ENCODE data around the gene EPHB1.

The EPHB1 gene

GRCh38 chr3:134815519-134815918 lies 20.5 kb downstream of the EPHB1 start:
- DNase-seq (ENCODE audit: low read depth, low spot score): no peak
- TF ChIP-seq, protein P1, sequence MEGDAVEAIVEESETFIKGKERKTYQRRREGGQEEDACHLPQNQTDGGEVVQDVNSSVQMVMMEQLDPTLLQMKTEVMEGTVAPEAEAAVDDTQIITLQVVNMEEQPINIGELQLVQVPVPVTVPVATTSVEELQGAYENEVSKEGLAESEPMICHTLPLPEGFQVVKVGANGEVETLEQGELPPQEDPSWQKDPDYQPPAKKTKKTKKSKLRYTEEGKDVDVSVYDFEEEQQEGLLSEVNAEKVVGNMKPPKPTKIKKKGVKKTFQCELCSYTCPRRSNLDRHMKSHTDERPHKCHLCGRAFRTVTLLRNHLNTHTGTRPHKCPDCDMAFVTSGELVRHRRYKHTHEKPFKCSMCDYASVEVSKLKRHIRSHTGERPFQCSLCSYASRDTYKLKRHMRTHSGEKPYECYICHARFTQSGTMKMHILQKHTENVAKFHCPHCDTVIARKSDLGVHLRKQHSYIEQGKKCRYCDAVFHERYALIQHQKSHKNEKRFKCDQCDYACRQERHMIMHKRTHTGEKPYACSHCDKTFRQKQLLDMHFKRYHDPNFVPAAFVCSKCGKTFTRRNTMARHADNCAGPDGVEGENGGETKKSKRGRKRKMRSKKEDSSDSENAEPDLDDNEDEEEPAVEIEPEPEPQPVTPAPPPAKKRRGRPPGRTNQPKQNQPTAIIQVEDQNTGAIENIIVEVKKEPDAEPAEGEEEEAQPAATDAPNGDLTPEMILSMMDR (IDR thresholded peaks at IDR 0.05; ENCODE audit: insufficient read depth, low read length, missing control alignments): no peak
- no peak overlapping the region for H3K4me3 ChIP-seq (ENCODE audit: low read depth, low read length)
- ChIA-PET POLR2A (no interaction called here), CTCF (no interaction called here)

DNA sequence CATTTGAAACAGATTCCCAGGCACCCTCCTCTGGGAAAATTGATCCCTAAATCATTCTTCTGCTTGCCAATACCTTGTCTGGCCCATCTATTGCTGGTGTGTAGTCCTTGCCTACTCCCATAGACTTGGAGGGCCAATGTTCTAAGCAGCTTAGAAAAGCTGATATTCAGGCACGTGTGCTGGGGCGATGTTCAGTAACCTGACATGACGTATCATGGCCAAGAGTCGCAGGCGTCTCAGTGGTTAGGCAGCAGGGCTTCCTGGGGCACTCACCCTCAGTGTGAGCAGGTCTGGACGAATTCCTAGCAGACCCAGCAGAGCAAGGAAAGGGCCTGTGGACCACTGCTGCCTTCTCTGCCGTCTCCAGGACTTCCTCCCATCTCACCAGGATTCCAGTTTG lies 21.6 kb downstream of the EPHB1 start:
- TF ChIP-seq, protein P1 (IDR thresholded peaks at IDR 0.05; ENCODE audit: insufficient read depth, low read length, missing control alignments): no peak
- CTCF ChIA-PET: interaction anchor here (1.2 kb wide), 1 partner anchor 22 kb away, joined by 3 read pairs; the partner anchor contains the start of gene EPHB1
- POLR2A ChIA-PET: no interaction called here

DNA sequence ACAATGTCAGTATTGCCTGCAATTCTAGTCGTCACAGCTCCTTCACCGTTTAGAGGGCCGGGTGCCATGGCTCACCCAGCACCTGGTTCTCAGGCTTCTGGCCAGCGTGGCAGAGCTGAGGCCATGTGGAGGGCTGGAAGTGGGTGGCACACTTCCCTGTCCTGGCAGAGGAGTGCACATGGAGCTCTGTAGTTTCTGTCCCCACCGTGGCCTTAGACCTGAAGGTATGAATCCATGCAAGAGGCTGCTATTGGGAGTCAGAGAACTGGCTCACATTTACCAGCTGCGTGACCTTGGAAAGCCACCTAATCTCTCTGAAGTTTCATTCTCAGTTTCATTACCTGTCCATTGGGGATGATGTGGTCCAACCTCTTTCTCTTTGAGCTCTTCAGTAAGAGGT lies 22.2 kb downstream of the EPHB1 start:
- ChIA-PET CTCF (interaction anchor here (1.2 kb wide), 1 partner anchor 22 kb away, joined by 3 read pairs; the partner anchor contains the start of gene EPHB1), POLR2A (no interaction called here)
- TF ChIP-seq, protein P1 (IDR thresholded peaks at IDR 0.05; ENCODE audit: insufficient read depth, low read length, missing control alignments): no peak

More for the DNA sequence above, 21.6 kb downstream of the EPHB1 start:
- DNase-seq (ENCODE audit: low read depth, low spot score): no peak
- H3K4me3 ChIP-seq (ENCODE audit: low read depth, low read length): no peak overlapping the region

DNA sequence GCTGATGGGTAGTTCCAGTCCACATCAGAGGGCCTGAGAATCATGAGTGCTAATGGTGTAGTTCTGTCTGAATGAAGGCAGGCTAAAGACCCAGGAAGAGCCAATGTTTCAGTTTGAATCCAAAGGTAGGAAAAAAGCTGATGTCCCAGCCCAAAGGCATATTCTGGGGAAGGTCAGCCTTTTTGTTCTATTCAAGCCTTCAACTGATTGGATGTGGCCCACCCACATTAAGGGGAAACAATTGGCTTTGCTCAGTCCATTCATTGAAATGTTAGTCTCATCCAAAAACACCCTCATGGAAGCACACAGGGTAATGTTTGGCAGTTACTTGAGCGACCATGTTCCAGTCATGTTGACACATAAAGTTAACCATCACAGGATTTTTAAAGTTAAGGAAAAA lies 25.9 kb downstream of the EPHB1 start:
- POLR2A ChIA-PET: no interaction called here
- no peak for DNase-seq (ENCODE audit: low read depth, low spot score)
- CTCF ChIA-PET: no interaction called here
- no peak overlapping the region for H3K4me3 ChIP-seq (ENCODE audit: low read depth, low read length)
- TF ChIP-seq, protein P1 (IDR thresholded peaks at IDR 0.05; ENCODE audit: insufficient read depth, low read length, missing control alignments): no peak

More for the DNA sequence above, 22.2 kb downstream of the EPHB1 start:
- DNase-seq (ENCODE audit: low read depth, low spot score): no peak
- no peak overlapping the region for H3K4me3 ChIP-seq (ENCODE audit: low read depth, low read length)

GRCh38 chr3:134822090-134822489 lies 27.0 kb downstream of the EPHB1 start:
- CTCF ChIA-PET: no interaction called here
- H3K4me3 ChIP-seq (ENCODE audit: low read depth, low read length): no peak overlapping the region
- TF ChIP-seq, protein P1 (IDR thresholded peaks at IDR 0.05; ENCODE audit: insufficient read depth, low read length, missing control alignments): no peak
- POLR2A ChIA-PET: no interaction called here
- no peak for DNase-seq (ENCODE audit: low read depth, low spot score)

DNA sequence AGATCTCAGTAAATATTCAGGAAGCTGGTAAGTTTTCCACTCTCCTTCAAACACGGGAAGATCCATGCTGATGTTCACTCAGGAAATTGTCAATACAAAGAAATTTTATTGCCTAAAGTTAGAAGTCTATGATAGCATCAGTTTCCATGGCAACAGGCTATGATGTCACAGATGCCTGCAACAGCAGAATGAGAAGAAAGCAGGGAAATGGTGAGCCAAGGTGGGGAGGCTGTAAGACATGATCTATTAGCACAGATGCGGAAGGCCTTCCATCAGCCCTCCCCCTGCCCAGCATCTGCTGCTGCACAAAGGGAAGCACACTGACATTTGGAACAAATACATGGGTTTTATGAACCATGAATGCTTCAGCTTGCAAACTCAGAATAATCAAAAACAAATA lies 28.6 kb downstream of the EPHB1 start:
- POLR2A ChIA-PET: no interaction called here
- CTCF ChIA-PET: no interaction called here
- TF ChIP-seq, protein P1 (IDR thresholded peaks at IDR 0.05; ENCODE audit: insufficient read depth, low read length, missing control alignments): no peak
- no peak for DNase-seq (ENCODE audit: low read depth, low spot score)
- no peak overlapping the region for H3K4me3 ChIP-seq (ENCODE audit: low read depth, low read length)

All from AG04449 (cell line).